Parathyroid adenoma (tissue), 2 donors: ENCODE data around the gene NUP88.
A peak's percentile ranks its signal among the peaks of the same experiment; 100 is the strongest.

Experiments
- H2AFZ ChIP-seq: fragments of 300-600 bp; sonication (generic); one replicate; pipeline ENCODE4 v1.7.0; 2017; ENCODE audit warnings: antibody characterized with exemption, mild to moderate bottlenecking
- H3K27ac ChIP-seq: fragments of 300-600 bp; sonication (generic); one replicate; pipeline ENCODE4 v1.7.0; 2017
- H3K27me3 ChIP-seq: fragments of 300-600 bp; sonication (generic); one replicate; pipeline ENCODE4 v1.7.0; 2017; ENCODE audit warnings: low read length; ENCODE audit not compliant: control insufficient read depth, insufficient read depth
- H3K36me3 ChIP-seq: fragments of 300-600 bp; sonication (generic); one replicate; pipeline ENCODE4 v1.7.0; 2017; ENCODE audit warnings: low read length; ENCODE audit not compliant: control insufficient read depth, insufficient read depth
- H3K4me1 ChIP-seq: fragments of 300-600 bp; sonication (generic); one replicate; pipeline ENCODE4 v1.7.0; 2017; ENCODE audit warnings: control low read depth
- H3K4me2 ChIP-seq: fragments of 300-600 bp; sonication (generic); one replicate; pipeline ENCODE4 v1.7.0; 2017; ENCODE audit warnings: low read length
- H3K4me3 ChIP-seq: fragments of 300-600 bp; sonication (generic); one replicate; pipeline ENCODE4 v1.7.0; 2017; ENCODE audit warnings: low read depth, low read length
- H3K79me2 ChIP-seq: fragments of 300-600 bp; sonication (generic); one replicate; pipeline ENCODE4 v1.7.0; 2017; ENCODE audit warnings: control low read depth
- H3K9ac ChIP-seq: fragments of 300-600 bp; sonication (generic); one replicate; pipeline ENCODE4 v1.7.0; 2017; ENCODE audit warnings: mild to moderate bottlenecking
- H3K9me3 ChIP-seq: fragments of 300-600 bp; sonication (generic); one replicate; pipeline ENCODE4 v1.7.0; 2017; ENCODE audit warnings: low read length; ENCODE audit not compliant: control insufficient read depth
- CTCF ChIP-seq: fragments of 300-600 bp; sonication (generic); IDR thresholded peaks from one replicate; pipeline ENCODE4 v1.7.0; 2017; ENCODE audit warnings: antibody characterized with exemption, mild to moderate bottlenecking
- donor health status: primary hyperparathyroidism.

NUP88 gene

GRCh38 chr17:5419959-5420653 lies 644 bp upstream of the NUP88 start, which contains the start of gene RPAIN:
TSS of gene RPAIN (plus strand) at chr17:5420182. CDS start at chr17:5420211, 29 bp downstream.
- Histone ChIP-seq H3K4me3 (peak within 1 kb of the TSS; percentile 94), H3K9me3 (no peaks in the 10 kb centered on the region), H3K9ac (peak within 1 kb of the TSS; percentile 57), H2AFZ (peak within 1 kb of the TSS; percentile 87), H3K79me2 (peaks cover 34% of the 10 kb centered on the region), H3K4me2 (peak within 1 kb of the TSS; percentile 90), H3K27me3 (no peaks in the 10 kb centered on the region), H3K4me1 (no peaks in the 10 kb centered on the region), H3K27ac (peak within 1 kb of the TSS; percentile 88), H3K36me3 (no peaks in the 10 kb centered on the region)
- TF ChIP-seq CTCF = no peak

GRCh38 chr17:5418858-5419355 lies 555 bp downstream of the NUP88 start:
- no peak for TF ChIP-seq CTCF

GRCh38 chr17:5416901-5417300 lies 2.6 kb downstream of the NUP88 start:
- Histone ChIP-seq H3K9me3 (no peaks in the 10 kb centered on the region), H3K27ac (no peak overlapping the region), H3K9ac (no peak overlapping the region), H3K79me2 (peaks cover 30% of the 10 kb centered on the region), H3K36me3 (no peaks in the 10 kb centered on the region), H3K4me2 (no peak overlapping the region), H2AFZ (no peak overlapping the region), H3K4me1 (no peaks in the 10 kb centered on the region), H3K27me3 (no peaks in the 10 kb centered on the region), H3K4me3 (no peak overlapping the region)
- TF ChIP-seq CTCF = no peak

More at GRCh38 chr17:5418858-5419355, 555 bp downstream of the NUP88 start:
- H3K9ac ChIP-seq = peak overlapping the region; percentile 57
- peak overlapping the region; percentile 87 for H2AFZ ChIP-seq
- no peaks in the 10 kb centered on the region for H3K27me3 ChIP-seq
- H3K4me3 ChIP-seq = peak overlapping the region; percentile 94
- no peaks in the 10 kb centered on the region for H3K36me3 ChIP-seq
- H3K4me1 ChIP-seq = no peaks in the 10 kb centered on the region
- H3K9me3 ChIP-seq = no peaks in the 10 kb centered on the region
- peaks cover 33% of the 10 kb centered on the region for H3K79me2 ChIP-seq
- peak overlapping the region; percentile 88 for H3K27ac ChIP-seq
- H3K4me2 ChIP-seq = peak overlapping the region; percentile 90

GRCh38 chr17:5413682-5414081 lies 5.8 kb downstream of the NUP88 start:
- no peak for TF ChIP-seq CTCF
- Histone ChIP-seq H2AFZ (no peak overlapping the region), H3K4me1 (no peaks in the 10 kb centered on the region), H3K36me3 (no peaks in the 10 kb centered on the region), H3K27me3 (no peaks in the 10 kb centered on the region), H3K79me2 (peaks cover 25% of the 10 kb centered on the region), H3K4me3 (no peak overlapping the region), H3K9me3 (no peaks in the 10 kb centered on the region), H3K9ac (no peak overlapping the region), H3K27ac (no peak overlapping the region), H3K4me2 (no peak overlapping the region)
